Measurements from ENCODE around the gene GFAP.

The GFAP gene

GRCh38 chr17:44930667-44931066 lies 15.4 kb upstream of the GFAP start:
- DNase-seq, result no peak

DNA sequence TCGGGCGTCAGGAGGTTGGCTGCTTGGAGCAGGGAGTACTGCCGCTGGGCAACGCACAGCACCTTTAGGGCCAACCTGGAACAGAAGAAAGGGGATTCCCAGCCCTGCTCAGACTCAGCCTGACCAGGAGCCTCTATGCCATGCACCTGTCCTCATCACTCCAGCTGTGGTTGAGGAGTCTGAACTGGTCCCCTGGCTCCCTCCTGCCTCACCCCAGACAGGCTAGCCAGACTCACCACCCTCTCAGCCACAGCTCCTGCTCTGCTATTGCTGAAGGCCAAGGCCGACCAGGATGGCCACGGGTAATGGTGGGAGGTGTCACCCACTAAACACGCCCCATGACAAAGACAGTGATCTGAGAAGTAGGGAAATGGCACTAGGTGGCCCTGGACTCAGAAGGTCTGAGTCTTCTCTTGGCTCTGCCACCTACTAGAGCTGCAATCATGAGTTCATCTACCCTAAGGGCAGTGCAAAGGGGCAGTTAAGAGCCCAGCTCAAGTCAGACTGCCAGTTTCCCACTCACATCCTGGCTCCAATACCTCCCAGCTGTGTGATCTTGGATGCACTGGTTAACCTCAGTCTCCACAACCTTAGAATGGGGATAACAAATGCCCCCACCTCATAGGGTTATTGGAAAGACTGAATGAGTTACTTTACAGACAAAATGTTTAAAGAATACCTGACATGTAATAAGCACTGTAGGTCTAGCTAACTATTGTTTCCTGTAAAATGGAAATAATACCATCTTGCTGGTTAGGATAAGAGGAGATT lies 13.8 kb upstream of the GFAP start:
- DNase-seq, result no peak

- no peak for DNase-seq
Measured at GRCh38 chr17:44928136-44928535, 12.8 kb upstream of the GFAP start.

DNA sequence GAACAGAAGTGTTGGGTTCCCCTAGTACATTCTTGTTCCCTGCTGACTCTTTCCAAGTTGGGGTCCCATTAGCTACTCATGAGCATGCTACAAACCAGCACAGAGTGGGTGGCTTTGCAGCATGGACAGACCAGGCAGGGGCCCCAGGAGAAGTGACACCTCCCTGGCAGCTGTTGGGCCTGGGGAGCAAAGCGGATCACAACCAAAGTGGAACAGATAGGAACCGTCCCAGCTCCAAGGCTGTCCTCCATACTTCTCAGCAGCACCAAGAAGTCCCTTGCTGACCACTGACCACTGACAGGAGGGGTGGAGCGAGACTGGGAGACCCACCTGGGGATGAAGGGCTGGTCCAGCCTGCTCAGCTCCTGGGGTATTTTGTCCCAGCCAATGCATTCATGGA lies 12.4 kb upstream of the GFAP start:
- DNase-seq, result no peak

GRCh38 chr17:44926821-44927525 lies 11.7 kb upstream of the GFAP start:
- no peak for DNase-seq

GRCh38 chr17:44925731-44926697 lies 10.7 kb upstream of the GFAP start:
- DNase-seq, result no peak

GRCh38 chr17:44924107-44924544 lies 8.8 kb upstream of the GFAP start:
- DNase-seq, result no peak

GRCh38 chr17:44922746-44923470 lies 7.6 kb upstream of the GFAP start:
- DNase-seq, result no peak

GRCh38 chr17:44922136-44922535 lies 6.8 kb upstream of the GFAP start:
- DNase-seq, result no peak

- DNase-seq, result no peak
Measured at GRCh38 chr17:44921122-44921882, 6.0 kb upstream of the GFAP start.

GRCh38 chr17:44920565-44920940 lies 5.3 kb upstream of the GFAP start:
- no peak for DNase-seq

GRCh38 chr17:44919885-44920564 lies 4.7 kb upstream of the GFAP start:
- DNase-seq, result peak; percentile 61 to 65

GRCh38 chr17:44919411-44919810 lies 4.1 kb upstream of the GFAP start:
- no peak for DNase-seq

DNA sequence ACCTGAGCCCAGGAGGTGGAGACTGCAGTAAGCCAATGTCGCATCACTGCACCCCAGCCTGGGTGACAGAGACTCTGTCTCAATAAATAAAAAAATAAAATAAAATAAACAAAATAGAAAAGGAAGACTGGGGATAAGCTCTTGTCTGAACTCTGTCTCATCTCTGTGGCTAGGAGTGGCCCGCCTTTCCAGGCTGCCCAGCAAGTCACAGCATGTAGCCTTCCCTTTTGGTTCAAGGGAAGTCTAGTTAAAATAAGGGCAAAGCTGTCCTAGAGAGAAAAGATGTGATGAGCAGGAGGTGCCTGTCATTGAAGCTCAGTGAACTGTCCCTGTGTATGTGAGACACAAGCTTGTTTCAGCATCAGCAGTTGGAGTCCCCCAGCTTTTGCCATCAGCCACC lies 2.7 kb upstream of the GFAP start:
- no peak for DNase-seq

- DNase-seq, result no peak
Measured at GRCh38 chr17:44917456-44917855, 2.2 kb upstream of the GFAP start.

DNA sequence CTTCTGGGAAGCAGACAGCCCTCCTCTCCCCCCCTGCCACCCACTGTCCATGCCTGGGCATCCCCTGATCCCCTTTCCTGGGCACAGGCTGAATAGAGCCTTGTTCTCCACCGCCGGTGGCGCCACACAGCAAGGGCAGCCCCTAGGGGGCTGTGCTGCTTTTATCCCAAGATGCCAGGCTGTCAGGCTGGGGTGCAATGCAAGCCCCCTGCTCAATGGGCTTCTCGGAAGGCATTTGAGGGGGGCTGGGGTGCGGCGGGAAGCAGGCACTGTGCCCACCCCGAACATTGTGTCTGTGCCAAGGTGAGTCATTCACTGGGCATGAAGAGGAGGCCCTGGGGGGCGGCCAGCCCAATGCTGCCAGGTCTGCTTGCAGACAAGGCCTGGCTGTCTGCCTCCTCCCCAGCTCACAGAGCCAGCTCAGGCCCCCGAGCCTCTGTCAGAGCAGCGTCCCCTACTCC lies 1.5 kb upstream of the GFAP start:
- DNase-seq, result no peak

DNA sequence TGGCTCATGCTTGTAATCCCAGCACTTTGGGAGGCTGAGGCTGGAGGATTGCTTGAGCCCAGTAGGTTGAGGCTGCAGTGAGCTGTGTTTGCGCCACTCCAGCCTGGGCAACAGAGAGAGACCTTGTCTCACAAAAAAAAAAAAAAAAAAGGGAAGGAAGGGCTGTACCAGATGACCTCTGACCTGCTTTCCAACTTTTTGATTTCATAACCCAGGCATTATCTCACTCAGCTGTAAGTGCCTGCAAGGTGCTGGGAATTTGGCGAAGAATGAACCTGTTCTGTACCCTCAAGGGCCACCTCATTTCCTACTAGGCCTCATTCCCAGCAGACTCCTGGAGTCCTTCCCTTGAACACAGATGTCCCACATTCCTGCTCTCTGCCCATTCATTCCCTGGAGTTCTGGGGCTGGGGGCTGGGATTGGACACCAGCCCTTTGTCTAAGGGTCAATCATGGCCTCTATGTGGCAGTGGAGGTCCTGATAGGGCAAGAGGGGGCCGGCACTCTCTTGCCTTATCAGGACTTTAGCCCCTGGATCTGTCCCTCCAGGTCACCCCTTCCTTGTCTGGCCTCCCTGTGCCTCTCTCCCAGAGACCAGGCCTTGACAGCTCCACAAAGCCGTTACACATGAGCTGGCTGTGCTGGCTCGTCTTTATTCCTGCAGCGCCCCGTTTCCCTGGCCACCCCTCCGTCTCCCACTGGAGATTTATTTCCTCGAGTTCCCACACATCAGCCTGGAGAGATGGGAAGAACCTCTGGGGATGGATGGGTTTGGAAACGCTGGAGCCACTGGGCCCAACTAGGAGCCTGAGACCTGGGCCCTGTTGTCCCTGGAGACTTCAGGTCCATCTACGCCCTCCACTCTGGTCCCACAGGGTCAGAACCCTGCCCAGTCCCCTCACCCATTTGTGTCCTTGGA lies 821 bp upstream of the GFAP start:
- no peak for DNase-seq

DNA sequence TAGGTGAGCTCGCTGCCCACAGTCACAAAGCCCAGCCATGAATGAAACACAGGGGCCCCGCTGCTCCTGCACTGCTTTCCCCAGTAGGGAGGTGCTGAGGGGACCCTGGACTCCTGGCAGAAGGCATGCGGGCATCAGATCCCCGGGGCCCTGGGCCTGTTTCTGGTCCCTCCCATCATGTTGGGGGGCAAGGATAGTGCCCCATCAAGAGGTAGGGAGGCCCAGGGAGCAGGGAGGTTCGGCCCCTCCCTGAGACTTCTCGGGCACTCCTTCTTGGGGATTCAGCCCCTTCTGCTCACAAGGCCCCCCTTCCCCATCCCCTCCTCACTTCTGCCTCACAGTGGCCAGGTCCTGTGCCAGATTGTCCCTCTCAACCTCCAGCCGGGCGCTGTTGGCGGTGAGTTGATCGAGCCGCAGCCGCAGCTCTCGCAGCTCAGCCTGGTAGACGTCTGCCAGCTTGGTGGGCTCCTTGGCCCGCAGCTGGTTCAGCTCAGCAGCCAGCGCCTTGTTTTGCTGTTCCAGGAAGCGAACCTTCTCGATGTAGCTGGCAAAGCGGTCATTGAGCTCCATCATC lies 515 bp downstream of the GFAP start:
- DNase-seq, result no peak

DNA sequence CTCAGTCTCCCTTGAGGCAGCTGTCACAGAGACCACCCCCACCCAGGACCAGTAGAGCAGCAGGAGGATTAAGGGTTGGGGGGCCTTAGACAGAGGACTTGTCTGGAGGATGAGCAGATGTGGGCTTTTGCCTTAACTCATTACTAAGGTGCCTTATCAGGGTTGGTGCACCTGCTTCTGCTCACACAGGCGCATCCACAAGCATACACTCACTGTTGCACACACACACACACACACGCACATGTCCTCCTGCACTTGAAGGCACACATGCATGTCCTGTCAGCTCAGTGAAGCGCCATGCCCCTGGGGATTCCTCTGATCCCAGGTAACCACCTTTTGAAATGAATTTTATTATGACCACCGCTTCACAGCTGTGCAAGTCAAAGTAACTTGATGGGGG lies 1.2 kb downstream of the GFAP start:
- no peak for DNase-seq

DNA sequence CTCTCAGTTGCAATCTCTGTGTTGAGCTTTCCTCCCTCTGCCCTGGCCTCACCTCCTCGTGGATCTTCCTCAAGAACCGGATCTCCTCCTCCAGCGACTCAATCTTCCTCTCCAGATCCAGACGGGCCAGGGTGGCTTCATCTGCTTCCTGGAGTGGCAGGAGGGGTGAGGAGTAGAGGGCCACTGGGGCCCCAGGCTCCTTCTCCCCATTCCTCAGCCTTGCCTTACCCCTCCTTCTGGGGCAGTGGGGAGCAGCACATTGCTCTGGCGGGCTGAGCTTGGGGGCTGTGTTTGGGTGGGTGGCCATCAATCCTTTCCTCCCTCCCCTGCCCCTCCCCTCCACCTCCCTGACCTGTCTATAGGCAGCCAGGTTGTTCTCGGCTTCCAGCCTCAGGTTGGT lies 1.6 kb downstream of the GFAP start:
- no peak for DNase-seq
